ENCODE results near the gene PWWP2A.

The PWWP2A gene

DNA sequence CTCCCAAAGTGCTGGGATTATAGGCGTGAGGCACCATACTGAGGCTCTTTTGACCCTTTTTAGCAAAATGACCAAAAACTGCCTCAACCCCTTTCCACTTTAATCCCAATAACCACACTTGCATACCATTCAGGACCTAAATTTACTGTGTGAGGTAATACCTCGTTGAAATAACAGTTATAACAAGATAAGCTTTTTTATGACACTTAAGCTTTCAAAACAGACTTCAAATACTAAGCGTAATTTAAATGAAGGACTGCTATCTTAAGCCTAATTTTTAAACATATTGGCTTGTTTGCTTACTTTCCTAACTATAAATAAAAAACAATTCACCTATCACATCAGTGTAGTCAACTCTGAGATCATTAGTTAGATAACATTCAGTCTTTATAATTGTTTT is 37.8 kb downstream of the PWWP2A start:
- no peak overlapping the region for H2AFZ ChIP-seq (ENCODE audit: low read depth)
- no peak overlapping the region for H3K27ac ChIP-seq
- no peaks in the 10 kb centered on the region for H3K36me3 ChIP-seq (ENCODE audit: insufficient read depth)
- no peaks in the 10 kb centered on the region for H3K27me3 ChIP-seq (ENCODE audit: insufficient read depth, low read depth)
- no peak overlapping the region for H3K4me3 ChIP-seq (IDR thresholded peaks at IDR 0.05; ENCODE audit: insufficient read depth, low read depth, low read length)
- H3K9ac ChIP-seq = no peak overlapping the region
- TF ChIP-seq, protein P1, sequence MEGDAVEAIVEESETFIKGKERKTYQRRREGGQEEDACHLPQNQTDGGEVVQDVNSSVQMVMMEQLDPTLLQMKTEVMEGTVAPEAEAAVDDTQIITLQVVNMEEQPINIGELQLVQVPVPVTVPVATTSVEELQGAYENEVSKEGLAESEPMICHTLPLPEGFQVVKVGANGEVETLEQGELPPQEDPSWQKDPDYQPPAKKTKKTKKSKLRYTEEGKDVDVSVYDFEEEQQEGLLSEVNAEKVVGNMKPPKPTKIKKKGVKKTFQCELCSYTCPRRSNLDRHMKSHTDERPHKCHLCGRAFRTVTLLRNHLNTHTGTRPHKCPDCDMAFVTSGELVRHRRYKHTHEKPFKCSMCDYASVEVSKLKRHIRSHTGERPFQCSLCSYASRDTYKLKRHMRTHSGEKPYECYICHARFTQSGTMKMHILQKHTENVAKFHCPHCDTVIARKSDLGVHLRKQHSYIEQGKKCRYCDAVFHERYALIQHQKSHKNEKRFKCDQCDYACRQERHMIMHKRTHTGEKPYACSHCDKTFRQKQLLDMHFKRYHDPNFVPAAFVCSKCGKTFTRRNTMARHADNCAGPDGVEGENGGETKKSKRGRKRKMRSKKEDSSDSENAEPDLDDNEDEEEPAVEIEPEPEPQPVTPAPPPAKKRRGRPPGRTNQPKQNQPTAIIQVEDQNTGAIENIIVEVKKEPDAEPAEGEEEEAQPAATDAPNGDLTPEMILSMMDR (conservative IDR thresholded peaks at IDR 0.05; ENCODE audit: low read depth, low read length) = no peak
- H3K4me2 ChIP-seq = no peak overlapping the region
- no peaks in the 10 kb centered on the region for H3K79me2 ChIP-seq (ENCODE audit: insufficient read depth, low read depth)
- no peaks in the 10 kb centered on the region for H3K4me1 ChIP-seq (ENCODE audit: low read depth, poor library complexity, severe bottlenecking)
- no peaks in the 10 kb centered on the region for H4K20me1 ChIP-seq (ENCODE audit: insufficient read depth)

DNA sequence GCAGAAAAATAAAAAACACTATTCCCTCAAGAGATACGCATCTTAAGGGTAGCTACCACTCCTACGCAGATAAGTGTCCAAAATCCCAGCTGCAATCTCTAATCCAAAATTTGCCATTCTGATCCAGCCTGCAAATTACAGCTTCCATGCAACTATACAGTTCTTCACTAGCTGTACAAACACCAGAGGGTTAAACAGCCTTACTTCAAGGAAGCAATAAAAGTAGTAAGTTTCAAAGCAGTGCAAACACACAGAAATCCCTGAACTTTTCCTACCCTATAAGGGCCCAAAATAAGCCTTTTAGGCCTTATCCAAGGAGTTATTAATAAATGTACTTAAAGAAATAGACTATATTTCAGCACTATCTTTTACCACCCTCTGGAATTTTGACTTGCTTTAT is 39.5 kb downstream of the PWWP2A start:
- Histone ChIP-seq H3K27me3 (ENCODE audit: insufficient read depth, low read depth) (no peaks in the 10 kb centered on the region), H3K9ac (no peak overlapping the region), H3K36me3 (ENCODE audit: insufficient read depth) (no peaks in the 10 kb centered on the region), H3K79me2 (ENCODE audit: insufficient read depth, low read depth) (no peaks in the 10 kb centered on the region), H4K20me1 (ENCODE audit: insufficient read depth) (no peaks in the 10 kb centered on the region), H2AFZ (ENCODE audit: low read depth) (no peak overlapping the region), H3K4me2 (no peak overlapping the region), H3K4me1 (ENCODE audit: low read depth, poor library complexity, severe bottlenecking) (no peaks in the 10 kb centered on the region), H3K4me3 (IDR thresholded peaks at IDR 0.05; ENCODE audit: insufficient read depth, low read depth, low read length) (no peak overlapping the region), H3K27ac (no peak overlapping the region)
- TF ChIP-seq, protein P1 (conservative IDR thresholded peaks at IDR 0.05; ENCODE audit: low read depth, low read length) = no peak

DNA sequence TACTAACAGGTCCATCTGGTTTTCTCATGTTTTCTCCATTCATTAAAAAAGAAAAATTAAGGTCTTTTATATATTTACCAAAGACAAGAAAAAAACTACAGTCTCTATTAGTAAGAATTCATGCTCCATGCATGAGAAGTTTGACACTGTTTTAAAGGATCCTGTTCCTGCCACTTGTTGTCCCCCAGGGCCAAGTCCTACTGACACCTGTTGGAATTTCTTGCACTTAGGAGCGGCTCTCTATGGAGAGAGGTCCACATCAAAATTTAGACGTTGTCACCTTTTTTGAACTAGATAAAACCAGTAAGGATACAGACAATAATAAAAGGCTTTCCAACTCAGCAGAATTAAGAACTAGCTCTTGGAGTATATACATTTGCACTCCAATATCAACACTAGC is 42.3 kb downstream of the PWWP2A start:
- TF ChIP-seq, protein P1 (conservative IDR thresholded peaks at IDR 0.05; ENCODE audit: low read depth, low read length) = no peak
- Histone ChIP-seq H3K9ac (no peak overlapping the region), H3K27ac (no peak overlapping the region), H3K27me3 (ENCODE audit: insufficient read depth, low read depth) (no peaks in the 10 kb centered on the region), H3K4me2 (no peak overlapping the region), H3K36me3 (ENCODE audit: insufficient read depth) (no peaks in the 10 kb centered on the region), H3K79me2 (ENCODE audit: insufficient read depth, low read depth) (no peaks in the 10 kb centered on the region), H3K4me1 (ENCODE audit: low read depth, poor library complexity, severe bottlenecking) (no peaks in the 10 kb centered on the region), H3K4me3 (IDR thresholded peaks at IDR 0.05; ENCODE audit: insufficient read depth, low read depth, low read length) (no peak overlapping the region), H4K20me1 (ENCODE audit: insufficient read depth) (no peaks in the 10 kb centered on the region), H2AFZ (ENCODE audit: low read depth) (no peak overlapping the region)

DNA sequence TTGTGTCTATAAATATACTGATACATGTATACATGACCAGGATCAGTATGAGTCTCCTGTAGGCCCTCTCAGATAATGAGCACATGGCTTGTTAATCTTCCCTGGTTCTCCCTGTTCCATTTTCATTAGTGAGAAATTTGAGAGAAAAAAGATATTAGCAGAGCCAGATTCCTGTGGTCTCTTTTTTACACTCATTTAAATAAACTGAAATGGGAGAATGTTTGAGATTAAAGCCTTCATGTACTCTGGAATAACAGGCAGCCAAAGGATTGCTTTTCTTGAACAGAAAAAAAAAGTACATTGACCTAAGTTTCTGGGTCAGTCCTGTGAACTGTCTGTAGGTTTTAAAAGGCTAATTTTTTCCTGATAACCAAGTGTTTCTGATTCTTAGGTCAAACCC is 44.2 kb downstream of the PWWP2A start:
- H3K27me3 ChIP-seq (ENCODE audit: insufficient read depth, low read depth) = no peaks in the 10 kb centered on the region
- H3K4me1 ChIP-seq (ENCODE audit: low read depth, poor library complexity, severe bottlenecking) = no peaks in the 10 kb centered on the region
- no peak overlapping the region for H3K4me3 ChIP-seq (IDR thresholded peaks at IDR 0.05; ENCODE audit: insufficient read depth, low read depth, low read length)
- TF ChIP-seq, protein P1 (conservative IDR thresholded peaks at IDR 0.05; ENCODE audit: low read depth, low read length) = no peak
- H3K36me3 ChIP-seq (ENCODE audit: insufficient read depth) = no peaks in the 10 kb centered on the region
- no peak overlapping the region for H3K9ac ChIP-seq
- no peak overlapping the region for H3K4me2 ChIP-seq
- H2AFZ ChIP-seq (ENCODE audit: low read depth) = no peak overlapping the region
- H3K79me2 ChIP-seq (ENCODE audit: insufficient read depth, low read depth) = no peaks in the 10 kb centered on the region
- H4K20me1 ChIP-seq (ENCODE audit: insufficient read depth) = no peaks in the 10 kb centered on the region
- H3K27ac ChIP-seq = no peak overlapping the region
